Left ventricle myocardium inferior (tissue), 1 donor: ENCODE data around the gene ORC5. TPM values are rescaled to one million over a fixed set of nuclear protein-coding genes. Genes with fewer than 3 reads are reported as not detected.

Experiments used
- DNase-seq: peaks from one replicate; pipeline ENCODE4 v3.0.0-alpha.2; 2020
- H3K27ac ChIP-seq: fragments of 200-600 bp; replicated peaks from 2 replicates; pipeline ENCODE4 v1.8.0; 2021
- H3K27me3 ChIP-seq: fragments of 200-600 bp; 2 replicates; pipeline ENCODE4 v1.8.0; 2021; ENCODE audit warnings: low read depth
- H3K36me3 ChIP-seq: fragments of 200-600 bp; 2 replicates; pipeline ENCODE4 v1.8.0; 2021
- H3K4me1 ChIP-seq: fragments of 200-600 bp; 2 replicates; pipeline ENCODE4 v1.8.0; 2021
- H3K4me3 ChIP-seq: fragments of 200-600 bp; 2 replicates; pipeline ENCODE4 v1.8.0; 2021; ENCODE audit warnings: mild to moderate bottlenecking, moderate library complexity
- H3K9me3 ChIP-seq: fragments of 200-600 bp; replicated peaks from 2 replicates; pipeline ENCODE4 v1.8.0; 2021
- CTCF ChIP-seq: fragments of 200-600 bp; IDR thresholded peaks from 2 replicates; pipeline ENCODE4 v1.8.0; 2021; ENCODE audit warnings: antibody characterized with exemption, mild to moderate bottlenecking, borderline replicate concordance
- intact Hi-C: fragments of 100-400 bp; cut with micrococcal nuclease; formaldehyde crosslinking; loops from one replicate; pipeline ENCODE4 v1.11.0; 2022
- total RNA-seq: library from RNA; stranded (reverse); fragmentation: NEBNext Ultra II Directional; extraction: Animal tissue kit (Norgen Biotek cat#: 25700); gene quantifications from one replicate; pipeline ENCODE4 v1.2.1, GENCODE V29; 2021
- donor health status: DM: no; HTN: yes; CAD: no; lungs with severe emphysema.

Gene ORC5
- total RNA-seq, 1 donor from 2014 or later = 8.5 TPM

- Histone ChIP-seq H3K4me3 (peak overlapping the region; percentile 95), H3K4me1 (peaks cover 37% of the 10 kb centered on the region), H3K27me3 (no peaks in the 10 kb centered on the region), H3K27ac (peak overlapping the region; percentile 85), H3K9me3 (no peaks in the 10 kb centered on the region), H3K36me3 (peaks cover 17% of the 10 kb centered on the region)
- no peak for TF ChIP-seq CTCF
- intact Hi-C loops = no loop called here
- DNase-seq = no peak
Measured at GRCh38 chr7:104207348-104207730, 474 bp downstream of the ORC5 start.

- Histone ChIP-seq H3K27me3 (no peaks in the 10 kb centered on the region), H3K4me1 (peaks cover 37% of the 10 kb centered on the region), H3K36me3 (peaks cover 22% of the 10 kb centered on the region), H3K9me3 (no peaks in the 10 kb centered on the region), H3K4me3 (peak overlapping the region; percentile 95), H3K27ac (no peak overlapping the region)
- intact Hi-C loops = no loop called here
- no peak for DNase-seq
- no peak for TF ChIP-seq CTCF
Measured at GRCh38 chr7:104206841-104207240, 972 bp downstream of the ORC5 start.

- H3K27ac ChIP-seq = no peak overlapping the region
- H3K36me3 ChIP-seq = peaks cover 94% of the 10 kb centered on the region
- H3K4me3 ChIP-seq = no peak overlapping the region
- H3K27me3 ChIP-seq = no peaks in the 10 kb centered on the region
- no peak for TF ChIP-seq CTCF
- no peaks in the 10 kb centered on the region for H3K9me3 ChIP-seq
- intact Hi-C loops = no loop called here
- H3K4me1 ChIP-seq = no peaks in the 10 kb centered on the region
- DNase-seq = no peak
Measured at GRCh38 chr7:104198673-104199278, 9.0 kb downstream of the ORC5 start.

- H3K9me3 ChIP-seq = peaks cover 4% of the 10 kb centered on the region
- H3K36me3 ChIP-seq = peaks cover 87% of the 10 kb centered on the region
- DNase-seq = no peak
- H3K27me3 ChIP-seq = no peaks in the 10 kb centered on the region
- no peak overlapping the region for H3K4me3 ChIP-seq
- H3K4me1 ChIP-seq = no peaks in the 10 kb centered on the region
- TF ChIP-seq CTCF = no peak
- intact Hi-C loops = no loop called here
- H3K27ac ChIP-seq = no peak overlapping the region
Measured at GRCh38 chr7:104196161-104196560, 11.7 kb downstream of the ORC5 start.

- DNase-seq = no peak
- no peak overlapping the region for H3K4me3 ChIP-seq
- no peaks in the 10 kb centered on the region for H3K27me3 ChIP-seq
- TF ChIP-seq CTCF = no peak
- H3K36me3 ChIP-seq = peaks cover 77% of the 10 kb centered on the region
- intact Hi-C loops = no loop called here
- peaks cover 4% of the 10 kb centered on the region for H3K9me3 ChIP-seq
- H3K4me1 ChIP-seq = no peaks in the 10 kb centered on the region
- H3K27ac ChIP-seq = no peak overlapping the region
Measured at GRCh38 chr7:104192434-104192833, 15.4 kb downstream of the ORC5 start.
